Left lobe of liver (tissue), 2 donors: ENCODE results near the gene LRP3. TPM values are rescaled to one million over a fixed set of nuclear protein-coding genes. Genes with fewer than 3 reads are reported as not detected.

Source experiments
- ATAC-seq: fragments of 200-7000 bp; cut with Tn5 transposase; one replicate; pipeline ENCODE4 v1.9.1; 2020; ENCODE audit warnings: mild to moderate bottlenecking, moderate library complexity
- DNase-seq: peaks from one replicate; pipeline ENCODE4 v3.0.0-alpha.2; 2020; ENCODE audit warnings: low spot score
- total RNA-seq: library from RNA; stranded (reverse); gene quantifications from one replicate; pipeline ENCODE4 v1.2.1, GENCODE V29; 2021
- donor health status: DM: no; HTN: no; CAD: no; lungs with moderate emphysema.
- donor health status: DM: no; HTN: yes; CAD: no.

The LRP3 gene
- total RNA-seq, 1 donor from 2014 or later: 45.7 TPM

DNA sequence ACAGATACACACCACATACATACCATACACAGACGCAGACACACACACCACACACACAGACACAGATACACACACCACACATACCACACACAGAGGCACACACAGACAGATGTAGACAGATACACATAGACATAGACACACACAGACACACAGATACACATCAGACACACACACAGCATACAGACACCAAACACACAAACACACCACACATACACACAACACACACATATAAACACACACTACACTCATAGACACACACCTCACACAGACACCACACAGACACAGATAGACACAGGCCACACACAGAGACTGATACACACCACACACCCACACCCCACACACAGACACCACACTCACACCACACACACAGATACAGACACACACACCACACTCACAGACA lies 56.4 kb downstream of the LRP3 start:
- ATAC-seq (no peak), DNase-seq (no peak)

DNA sequence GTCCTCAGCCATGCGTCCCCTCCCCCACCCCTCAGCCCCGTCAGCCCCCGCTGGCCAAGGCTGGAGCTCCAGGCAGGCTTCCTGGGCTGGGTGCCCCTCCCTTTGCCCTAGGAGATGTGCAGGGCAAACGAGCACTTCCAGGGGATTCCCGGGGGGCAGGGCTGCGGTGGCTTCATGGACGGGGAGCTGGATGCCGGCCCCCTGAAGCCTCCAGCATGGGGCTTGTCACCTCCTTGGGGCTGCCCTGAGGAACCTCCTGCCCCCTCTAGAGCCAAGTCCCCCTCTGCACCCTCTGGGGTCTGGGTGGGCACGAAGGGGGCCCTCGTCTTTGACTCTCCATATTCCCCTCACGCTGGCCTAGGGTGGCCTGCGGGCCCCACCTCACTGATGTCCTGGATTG lies 56.9 kb downstream of the LRP3 start:
- DNase-seq: no peak
- ATAC-seq: no peak

DNA sequence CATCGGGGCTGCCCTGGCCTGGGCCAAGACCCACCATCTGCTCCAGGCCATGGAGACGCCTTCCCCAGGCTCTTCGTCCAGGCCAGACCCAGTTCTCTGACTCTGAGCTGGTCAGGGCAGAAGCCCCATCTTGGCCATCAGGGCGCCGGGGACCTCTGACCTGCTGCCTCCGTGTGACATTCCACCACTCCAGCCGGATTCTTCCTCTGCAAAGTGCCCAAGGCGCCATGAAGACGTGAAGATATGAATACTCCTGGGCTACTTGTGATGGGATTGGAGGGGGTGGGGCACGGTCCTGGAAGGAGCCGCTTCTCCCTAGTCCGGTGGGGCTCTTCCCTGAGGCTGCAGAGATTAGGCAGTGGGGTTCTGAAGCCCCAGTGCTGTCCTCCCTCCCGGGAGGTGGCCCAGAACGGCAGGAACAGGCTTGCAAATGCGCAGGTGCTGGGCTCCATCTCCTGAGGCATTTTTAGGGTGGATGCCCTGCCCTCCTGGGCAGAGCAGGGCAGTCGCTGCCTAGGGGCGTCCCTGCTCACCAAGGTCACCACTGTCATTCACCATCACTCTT lies 57.5 kb downstream of the LRP3 start:
- DNase-seq: no peak
- no peak for ATAC-seq

DNA sequence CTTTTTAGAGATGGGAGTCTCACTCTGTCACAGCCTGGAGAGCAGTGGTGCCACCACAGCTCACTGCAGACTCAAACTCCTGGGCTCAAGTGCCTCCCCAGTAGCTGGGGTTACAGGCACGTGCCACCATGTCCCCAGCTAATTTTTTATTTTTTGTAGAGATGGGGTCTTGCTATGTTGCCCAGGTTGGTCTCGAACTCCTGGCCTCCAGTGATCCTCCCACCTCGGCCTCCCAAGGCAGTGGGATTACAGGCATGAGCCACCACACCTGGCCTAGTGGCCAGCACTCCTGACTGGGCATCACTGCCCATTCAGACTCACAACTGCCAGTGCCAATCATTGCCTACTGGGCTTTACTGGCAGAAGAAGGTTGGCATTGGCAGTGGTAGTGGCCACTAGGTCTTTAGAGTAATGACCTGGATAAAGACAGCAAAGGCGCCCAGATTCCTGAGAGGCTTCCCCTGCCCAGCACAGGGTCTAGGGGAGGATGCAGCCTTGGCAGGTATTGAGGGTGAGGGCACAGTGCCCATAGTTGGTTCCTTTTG lies 58.4 kb downstream of the LRP3 start:
- no peak for DNase-seq

DNA sequence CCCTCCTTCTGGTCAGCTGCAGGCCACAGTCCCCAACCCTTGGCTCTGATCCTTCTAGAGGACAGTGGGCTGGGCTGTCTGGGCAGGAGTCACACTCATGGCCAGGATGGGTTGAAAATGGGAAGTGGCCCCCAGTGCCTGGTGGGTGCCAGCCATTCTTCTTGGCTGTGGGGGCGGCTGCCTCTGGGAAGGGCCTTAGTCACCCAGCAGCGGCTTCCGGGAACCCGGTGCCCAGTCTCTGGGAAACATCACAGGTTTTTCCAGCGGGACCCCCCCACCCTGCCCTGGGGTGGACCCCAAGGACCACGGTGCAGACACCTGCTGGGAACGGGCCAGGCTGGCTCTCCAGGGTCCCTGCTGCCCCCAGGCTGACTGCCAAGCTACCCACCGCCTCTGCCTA lies 58.8 kb downstream of the LRP3 start:
- no peak for ATAC-seq
- no peak for DNase-seq

More for the DNA sequence above, 58.4 kb downstream of the LRP3 start:
- ATAC-seq: no peak

DNA sequence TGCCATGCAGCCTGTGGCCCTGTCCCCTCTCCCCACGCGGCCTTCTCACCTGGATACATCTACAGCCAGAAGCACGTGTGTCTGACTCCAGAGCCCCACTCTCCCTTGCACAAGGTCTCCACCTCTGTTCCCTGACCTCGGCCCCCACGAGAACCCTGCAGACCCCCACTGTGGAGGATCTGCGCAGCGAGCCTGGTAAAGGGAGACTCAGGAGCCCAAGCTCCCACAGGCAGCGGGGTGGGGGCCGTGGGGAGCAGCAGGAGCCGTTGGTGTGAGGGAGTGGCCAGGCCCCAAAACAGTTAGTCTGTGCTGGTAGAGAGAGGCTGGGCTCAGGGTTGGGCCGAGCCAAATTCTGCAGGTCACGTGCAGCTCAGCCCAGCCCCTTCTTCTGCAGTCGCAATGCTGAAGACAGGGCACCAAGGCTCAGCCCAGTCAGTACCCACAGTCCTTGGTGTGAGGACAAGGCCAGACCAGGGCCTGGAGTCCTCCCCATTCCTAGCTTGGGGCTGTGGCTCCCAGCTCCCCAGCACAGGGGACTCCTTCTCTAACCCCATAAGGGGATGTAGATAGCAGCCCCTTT lies 60.2 kb downstream of the LRP3 start:
- no peak for DNase-seq
- no peak for ATAC-seq

DNA sequence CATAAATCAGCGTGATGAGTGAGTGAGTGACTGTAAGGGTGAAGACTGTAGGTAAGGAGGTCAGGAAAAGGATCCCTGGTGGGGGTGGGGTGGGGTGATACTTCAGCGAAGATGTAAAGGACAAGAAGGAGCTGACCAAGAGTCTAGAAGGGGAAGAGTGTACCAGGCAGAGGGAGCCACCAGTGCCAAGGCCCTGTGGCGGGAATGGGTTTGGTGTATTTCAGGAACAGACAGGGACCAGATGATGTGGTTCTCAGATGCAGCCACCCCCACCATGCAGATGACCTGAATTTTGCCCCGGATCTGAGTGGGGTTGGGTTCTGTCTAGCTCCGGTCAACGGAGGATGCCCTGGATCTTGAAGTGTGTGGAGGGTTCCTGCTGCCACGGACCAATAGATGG lies 61.7 kb downstream of the LRP3 start:
- no peak for ATAC-seq
- DNase-seq: no peak

DNA sequence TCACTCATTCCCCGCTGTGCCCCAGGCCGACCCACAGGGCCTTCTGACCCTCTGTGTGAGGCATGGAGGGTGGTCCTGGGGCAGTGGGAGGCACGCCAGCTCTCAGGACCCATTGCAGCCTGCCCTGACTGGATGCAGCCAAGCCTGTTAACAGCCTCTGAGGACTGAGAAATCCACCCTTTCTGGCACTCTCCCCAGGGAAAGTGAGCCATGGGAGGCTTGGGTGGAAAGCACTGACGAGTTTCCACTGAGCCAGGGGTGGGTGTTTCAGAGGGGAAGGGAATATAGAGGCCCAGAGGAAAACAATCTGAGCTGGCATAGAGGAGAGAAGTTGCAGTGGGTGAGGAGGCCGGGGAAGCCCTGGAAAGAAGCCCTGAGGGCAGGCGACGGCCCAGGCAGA lies 62.1 kb downstream of the LRP3 start:
- ATAC-seq (no peak), DNase-seq (no peak)

DNA sequence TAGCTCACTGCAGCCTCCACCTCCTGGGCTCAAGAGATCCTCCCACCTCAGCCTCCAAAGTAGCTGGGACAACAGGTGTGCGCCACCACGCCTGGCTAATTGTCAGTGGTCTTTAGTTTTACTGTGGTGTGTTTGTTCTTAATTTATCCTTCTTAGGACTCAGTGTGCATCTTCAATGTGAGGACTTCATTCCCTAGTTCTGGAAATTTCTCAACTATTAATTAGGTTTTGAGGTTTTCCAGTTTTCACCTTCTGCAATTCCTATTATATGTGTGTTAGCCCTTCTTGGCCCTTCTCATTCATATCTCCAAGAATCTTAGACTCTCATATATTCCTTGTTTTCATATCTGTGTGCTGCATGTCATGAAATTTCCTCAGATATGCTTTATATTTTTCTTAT lies 63.7 kb downstream of the LRP3 start:
- ATAC-seq (no peak), DNase-seq (no peak)

Other genes starting within 250 kb of the LRP3 start
- 4.6 TPM for gene CEP89, start 222.4 kb upstream of the LRP3 start, total RNA-seq
- 1.1 TPM for gene FAAP24, start 222.1 kb upstream of the LRP3 start, total RNA-seq
- 9.9 TPM for gene RHPN2, start 129.4 kb upstream of the LRP3 start, total RNA-seq
- gene GPATCH1, start 113.1 kb upstream of the LRP3 start, total RNA-seq: 4.0 TPM
- not detected for gene WDR88, start 62.2 kb upstream of the LRP3 start, total RNA-seq
- gene SLC7A10, start 31.5 kb downstream of the LRP3 start, total RNA-seq: not detected
- gene CEBPA, start 108.2 kb downstream of the LRP3 start, total RNA-seq: 185 TPM
- 15.5 TPM for gene CEBPG, start 179.4 kb downstream of the LRP3 start, total RNA-seq